K562 (cell line): ENCODE measurements around the gene OMP. TPM values are rescaled to one million over a fixed set of nuclear protein-coding genes. Genes with fewer than 3 reads are reported as not detected.

ENCODE experiments used
- ATAC-seq: fragments of 200-7000 bp; cut with Tn5 transposase; 3 replicates; pipeline ENCODE4 v1.9.1; 2020; ENCODE audit warnings: moderate library complexity
- BruUV-seq: library from RNA; stranded (reverse); fragments of 400-500 nt; replicated peaks from 2 replicates; lab custom pipeline; 2021; lab: Mats Ljungman, UMichigan
- CTCF ChIA-PET: fragments of 300-600 bp; formaldehyde crosslinking; extraction: SDS; loops from one replicate; lab custom pipeline; 2021; ENCODE audit warnings: low intra/inter-chr PET ratio; lab: Yijun Ruan, JAX
- POLR2A ChIA-PET: fragments of 300-600, 350-650 bp; sonication (Branson Sonifier 250); formaldehyde crosslinking; extraction: SDS; loops from one replicate; lab custom pipeline; 2021; ENCODE audit warnings: antibody characterized with exemption, inconsistent platforms; lab: Yijun Ruan, JAX
- DNase-seq, 4 experiments: peaks; one replicate each; pipeline versions ENCODE4 v3.0.0 to v3.0.0-alpha.2; 2011 to 2018; ENCODE audit warnings: low spot score in 3 of 4, mixed read lengths in 3 of 4; ENCODE audit errors: extremely low read depth in 1 of 4
- FAIRE-seq: peaks from 2 replicates; lab custom pipeline; 2011; peaks lifted over from hg19 to GRCh38; lab: Jason Lieb, UNC
- H2AFZ ChIP-seq: 2 replicates; pipeline ENCODE4 v1.6.0; 2011; ENCODE audit warnings: low read depth, low read length, control low read depth, inconsistent platforms
- H3K27ac ChIP-seq: fragments of 200-600 bp; 3 replicates; pipeline ENCODE4 v1.8.0; 2011; ENCODE audit warnings: low read depth, mild to moderate bottlenecking, control low read depth, inconsistent platforms, low read length, moderate library complexity, mixed read lengths; ENCODE audit errors: extremely low read depth
- H3K27me3 ChIP-seq, 2 experiments: fragments of 300-600 bp in 1 of 2; 2 replicates in 1 of 2; 3 replicates in 1 of 2; pipeline versions ENCODE4 v1.6.0 to v1.8.0; 2011; ENCODE audit warnings: inconsistent platforms in 2 of 2, low read length in 2 of 2, mild to moderate bottlenecking in 1 of 2, mixed read lengths in 1 of 2, moderate library complexity in 1 of 2; ENCODE audit not compliant: control insufficient read depth in 2 of 2, insufficient read depth in 2 of 2
- H3K36me3 ChIP-seq: fragments of 300-600 bp; 3 replicates; pipeline ENCODE4 v1.8.0; 2011; ENCODE audit warnings: mild to moderate bottlenecking, low read length, inconsistent platforms; ENCODE audit not compliant: control insufficient read depth, insufficient read depth
- H3K4me1 ChIP-seq, 2 experiments: fragments of 200-600 bp in 1 of 2; replicated peaks in 1 of 2; 2 replicates in 1 of 2; 3 replicates in 1 of 2; pipeline versions ENCODE4 v1.5.1 to v1.8.0; 2011; ENCODE audit warnings: inconsistent platforms in 2 of 2, low read length in 2 of 2, mild to moderate bottlenecking in 1 of 2, mixed read lengths in 1 of 2, moderate library complexity in 1 of 2; ENCODE audit not compliant: control insufficient read depth in 2 of 2, insufficient read depth in 2 of 2
- H3K4me2 ChIP-seq: 2 replicates; pipeline ENCODE4 v1.6.1; 2011; ENCODE audit warnings: low read length, control low read depth, inconsistent platforms, mixed read lengths; ENCODE audit not compliant: insufficient read depth
- H3K4me3 ChIP-seq: fragments of 200-600 bp; sonication (generic), shearing (Covaris generic); 2 replicates; pipeline ENCODE4 v1.5.1; 2016; ENCODE audit warnings: control low read depth, inconsistent platforms
- H3K79me2 ChIP-seq: fragments of 200-600 bp; 3 replicates; pipeline ENCODE4 v1.8.0; 2011; ENCODE audit warnings: low read length, inconsistent platforms; ENCODE audit not compliant: control insufficient read depth, insufficient read depth
- H3K9ac ChIP-seq, 2 experiments: 2 replicates each; pipeline versions ENCODE4 v1.6.0 to v1.6.1; 2011; ENCODE audit warnings: low read depth in 2 of 2, low read length in 2 of 2, control low read depth in 1 of 2, inconsistent platforms in 1 of 2, mild to moderate bottlenecking in 1 of 2, mixed read lengths in 1 of 2; ENCODE audit not compliant: insufficient read depth in 1 of 2
- H3K9me1 ChIP-seq: one replicate; pipeline ENCODE4 v1.6.0; 2011; ENCODE audit warnings: inconsistent platforms, mild to moderate bottlenecking, low read length, moderate library complexity; ENCODE audit not compliant: control insufficient read depth, insufficient read depth
- H3K9me3 ChIP-seq: replicated peaks from 2 replicates; pipeline ENCODE4 v1.5.1; 2011; ENCODE audit warnings: low read depth, low read length, inconsistent platforms; ENCODE audit not compliant: control insufficient read depth, insufficient read depth
- H4K20me1 ChIP-seq: replicated peaks from 2 replicates; pipeline ENCODE4 v1.6.1; 2011; ENCODE audit warnings: low read length, inconsistent platforms, mixed read lengths; ENCODE audit not compliant: control insufficient read depth, insufficient read depth
- RBM15 ChIP-seq: fragments of 200-400 bp; formaldehyde crosslinking; IDR thresholded peaks from 2 replicates; pipeline ENCODE4 v1.6.1; 2018; ENCODE audit warnings: mild to moderate bottlenecking, low read length, moderate library complexity; ENCODE audit not compliant: insufficient read depth
- YBX1 ChIP-seq: fragments of 450-650 bp; IDR thresholded peaks from 2 replicates; pipeline ENCODE4 v1.7.1; 2016; ENCODE audit warnings: mild to moderate bottlenecking
- YY1 ChIP-seq, 3 experiments: IDR thresholded peaks; 2 replicates each; pipeline ENCODE4 v1.6.1; 2011; ENCODE audit warnings: low read length in 2 of 3, mild to moderate bottlenecking in 2 of 3, moderate library complexity in 2 of 3, borderline replicate concordance in 1 of 3, control low read depth in 1 of 3, low read depth in 1 of 3; ENCODE audit not compliant: insufficient read depth in 3 of 3, insufficient replicate concordance in 2 of 3, control insufficient read depth in 1 of 3, insufficient read length in 1 of 3; ENCODE audit errors: extremely low read depth in 1 of 3
- ZNF143 ChIP-seq: sonication (generic); formaldehyde crosslinking; IDR thresholded peaks from 2 replicates; pipeline ENCODE4 v1.9.0; 2022; ENCODE audit warnings: mild to moderate bottlenecking, missing genetic modification reagents
- ZNF431 ChIP-seq: sonication (generic); formaldehyde crosslinking; IDR thresholded peaks from 2 replicates; pipeline ENCODE4 v1.8.0; 2022; ENCODE audit warnings: mild to moderate bottlenecking, missing genetic modification reagents
- ZNF589 ChIP-seq: fragments of 200-800 bp; sonication (Bioruptor generic); IDR thresholded peaks from 2 replicates; pipeline ENCODE4 v1.6.1; 2016; ENCODE audit warnings: low read depth, missing genetic modification characterization, missing compliant biosample characterization
- WGBS: fragments of 100-300 bp; shearing (Covaris generic); methylation state at CpG from one replicate; pipeline ENCODE4 v1.1.6; 2016; ENCODE audit warnings: low coverage, mixed read lengths; ENCODE audit not compliant: insufficient coverage; ENCODE audit errors: missing lambda C conversion rate; 5-methylcytosine and 5-hydroxymethylcytosine counted together
- in situ Hi-C: fragments of 300-500 bp; cut with MboI; formaldehyde crosslinking; loops from 4 replicates; pipeline ENCODE4 v1.15.0; 2018; ENCODE audit warnings: inconsistent platforms, mixed read lengths
- intact Hi-C: fragments of 100-400 bp; cut with micrococcal nuclease; formaldehyde crosslinking; loops from 2 replicates; pipeline ENCODE4 v1.14.2; 2022
- polyA plus RNA-seq, 8 experiments: library from polyadenylated mRNA; depleted of rRNA in 4 of 8; stranded (reverse) in 5 of 8; unstranded in 3 of 8; fragments of >200 nt; fragmentation: Nextera tagmentation in 2 of 8; fragmentation: Illumina TruSeq in 1 of 8; extraction: Ambion mirVana in 2 of 8; extraction: Trizol in 1 of 8; gene quantifications; 2 replicates each; pipeline versions ENCODE4 v1.2.1 to v1.2.3, GENCODE V29; 2011 to 2014; ENCODE audit warnings: inconsistent platforms in 1 of 8, missing spikeins in 1 of 8
- total RNA-seq, 7 experiments: library from RNA; depleted of rRNA in 6 of 7; stranded (reverse); fragments of >200 nt in 6 of 7; fragmentation: Illumina TruSeq in 2 of 7; extraction: Trizol in 2 of 7; gene quantifications; 2 replicates each; pipeline versions ENCODE4 v1.2.1 to v1.2.3, GENCODE V29; 2011 to 2021; ENCODE audit warnings: low replicate concordance in 1 of 7
- TF ChIP-seq, protein P1 (sequence below): fragments of 450-650 bp; formaldehyde crosslinking; IDR thresholded peaks from 2 replicates; pipeline ENCODE4 v1.4.0; 2020; ENCODE audit warnings: mild to moderate bottlenecking, moderate library complexity

OMP gene
- total and polyA plus RNA-seq, 9 of the 15 experiments (the other 6 are each of a cell fraction or from before 2014, with no cell fraction given) = not detected

GRCh38 chr11:77063407-77063806 is 39.2 kb upstream of the OMP start:
- in situ Hi-C loops (no loop called here), intact Hi-C loops (no loop called here)
- H4K20me1 ChIP-seq = no peaks in the 10 kb centered on the region
- no peaks in the 10 kb centered on the region; the same call in 1 of the 2 replicates for H3K9me3 ChIP-seq
- H2AFZ ChIP-seq = no peak overlapping the region
- ATAC-seq (no peak), DNase-seq (no peak), FAIRE-seq (no peak)
- ChIA-PET CTCF (no interaction called here), POLR2A (interaction anchor here (0.6 to 0.9 kb wide), 3 partner anchors 10 to 803 kb away, joined by 3 to 5 read pairs (median 3); no protein-coding TSS in a partner anchor)
- H3K4me2 ChIP-seq = no peak overlapping the region
- H3K9me1 ChIP-seq = no peaks in the 10 kb centered on the region
- no peaks in the 10 kb centered on the region for H3K36me3 ChIP-seq
- no peak overlapping the region for H3K4me3 ChIP-seq
- 11% methylated on average over 1 of the region's 1 CpG for WGBS
- TF ChIP-seq, protein P1, sequence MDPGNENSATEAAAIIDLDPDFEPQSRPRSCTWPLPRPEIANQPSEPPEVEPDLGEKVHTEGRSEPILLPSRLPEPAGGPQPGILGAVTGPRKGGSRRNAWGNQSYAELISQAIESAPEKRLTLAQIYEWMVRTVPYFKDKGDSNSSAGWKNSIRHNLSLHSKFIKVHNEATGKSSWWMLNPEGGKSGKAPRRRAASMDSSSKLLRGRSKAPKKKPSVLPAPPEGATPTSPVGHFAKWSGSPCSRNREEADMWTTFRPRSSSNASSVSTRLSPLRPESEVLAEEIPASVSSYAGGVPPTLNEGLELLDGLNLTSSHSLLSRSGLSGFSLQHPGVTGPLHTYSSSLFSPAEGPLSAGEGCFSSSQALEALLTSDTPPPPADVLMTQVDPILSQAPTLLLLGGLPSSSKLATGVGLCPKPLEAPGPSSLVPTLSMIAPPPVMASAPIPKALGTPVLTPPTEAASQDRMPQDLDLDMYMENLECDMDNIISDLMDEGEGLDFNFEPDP (CRISPR knock-in tag) = no peak
- TF ChIP-seq YBX1 (no peak), ZNF143 (CRISPR knock-in tag) (no peak), RBM15 (no peak), YY1 (IDR thresholded peaks at IDR 0.05; ENCODE audit: borderline replicate concordance in 1 of 3, control insufficient read depth in 1 of 3, extremely low read depth in 1 of 3, insufficient read depth in 3 of 3, insufficient read length in 1 of 3, insufficient replicate concordance in 2 of 3, low read depth in 1 of 3, low read length in 2 of 3) (no peak), ZNF431 (CRISPR knock-in tag) (no peak), ZNF589 (CRISPR knock-in tag) (no peak)
- H3K27me3 ChIP-seq = peaks cover 2 to 14% of the 10 kb centered on the region in 2 experiments; a peak in 2 of 5 replicates
- H3K4me1 ChIP-seq = peaks cover 4 to 22% of the 10 kb centered on the region in 2 experiments; a peak in 4 of 5 replicates
- H3K9ac ChIP-seq = no peak overlapping the region
- H3K79me2 ChIP-seq = no peaks in the 10 kb centered on the region
- BruUV-seq = no TSS peak
- H3K27ac ChIP-seq = no peak overlapping the region
